GM21381 (cell line): ENCODE data around the gene VWF.
"Not testable (repeated sequence)": the region's sequence is repeated elsewhere in the genome, so short reads cannot be mapped to it uniquely, and the experiment has no call there.

Experiments used
- ATAC-seq: cut with Tn5 transposase; IDR thresholded peaks from one replicate; pipeline ENCODE4 v1.9.1; 2021; ENCODE audit warnings: mild to moderate bottlenecking, moderate library complexity; ENCODE audit not compliant: unreplicated experiment

VWF gene

GRCh38 chr12:6124411-6125309 lies at the start of gene VWF:
TSS of gene VWF (minus strand) at chr12:6124670. CDS start at chr12:6123196, 1,474 bp downstream.
- ATAC-seq, result no peak

GRCh38 chr12:6172862-6173261 lies 48.4 kb upstream of the VWF start:
- no peak for ATAC-seq

GRCh38 chr12:6172086-6172485 lies 47.6 kb upstream of the VWF start:
- ATAC-seq, result no peak

GRCh38 chr12:6171409-6172015 lies 47.0 kb upstream of the VWF start:
- ATAC-seq, result no peak

GRCh38 chr12:6167327-6168280 lies 43.1 kb upstream of the VWF start:
- ATAC-seq, result peak; percentile 51

GRCh38 chr12:6166808-6167207 lies 42.3 kb upstream of the VWF start:
- no peak for ATAC-seq

- ATAC-seq, result no peak
Observed at GRCh38 chr12:6165395-6165794, 40.9 kb upstream of the VWF start.

GRCh38 chr12:6163416-6164060 lies 39.1 kb upstream of the VWF start:
- no peak for ATAC-seq

GRCh38 chr12:6161124-6161882 lies 36.8 kb upstream of the VWF start:
- no peak for ATAC-seq

GRCh38 chr12:6160049-6160649 lies 35.7 kb upstream of the VWF start:
- ATAC-seq, result not testable (repeated sequence)

GRCh38 chr12:6159166-6160011 lies 34.9 kb upstream of the VWF start:
- not testable (repeated sequence) for ATAC-seq

GRCh38 chr12:6158749-6159148 lies 34.3 kb upstream of the VWF start:
- no peak for ATAC-seq

- no peak for ATAC-seq
Observed at GRCh38 chr12:6158255-6158654, 33.8 kb upstream of the VWF start.

- ATAC-seq, result no peak
Observed at GRCh38 chr12:6157482-6157881, 33.0 kb upstream of the VWF start.

GRCh38 chr12:6154730-6155459 lies 30.4 kb upstream of the VWF start:
- ATAC-seq, result no peak

- not testable (repeated sequence) for ATAC-seq
Observed at GRCh38 chr12:6148722-6149121, 24.3 kb upstream of the VWF start.

- ATAC-seq, result no peak
Observed at GRCh38 chr12:6148061-6148460, 23.6 kb upstream of the VWF start.

GRCh38 chr12:6146951-6147350 lies 22.5 kb upstream of the VWF start:
- ATAC-seq, result no peak
